Ascending aorta (tissue), 2 donors: ENCODE data around the gene LHX1. TPM values are rescaled to one million over a fixed set of nuclear protein-coding genes. Genes with fewer than 3 reads are reported as not detected.

Experiments used
- DNase-seq, 2 donors: peaks; one replicate each; pipeline ENCODE4 v3.0.0-alpha.2; 2019; ENCODE audit warnings: low spot score in 2 of 2
- H3K27ac ChIP-seq, 2 donors: fragments of 200-600 bp; sonication (generic); one replicate each; pipeline ENCODE4 v1.5.1; 2016 to 2017; ENCODE audit warnings: mild to moderate bottlenecking in 1 of 2
- H3K27me3 ChIP-seq: fragments of 200-600 bp; sonication (generic); one replicate; pipeline ENCODE4 v1.5.1; 2017
- H3K36me3 ChIP-seq, 2 donors: fragments of 200-600 bp; sonication (generic); one replicate each; pipeline ENCODE4 v1.5.1; 2016
- H3K4me1 ChIP-seq, 2 donors: fragments of 200-600 bp; sonication (generic); one replicate each; pipeline ENCODE4 v1.5.1; 2016 to 2017; ENCODE audit warnings: mild to moderate bottlenecking in 1 of 2
- H3K4me3 ChIP-seq, 2 donors: fragments of 200-600 bp; sonication (generic); one replicate each; pipeline ENCODE4 v1.5.1; 2016 to 2017; ENCODE audit warnings: mild to moderate bottlenecking in 1 of 2
- H3K9me3 ChIP-seq, 2 donors: fragments of 200-600 bp; sonication (generic); one replicate each; pipeline ENCODE4 v1.5.1; 2016
- intact Hi-C: fragments of 100-400 bp; cut with DNase I; formaldehyde crosslinking; loops from one replicate; pipeline ENCODE4 v1.15.1; 2023
- total RNA-seq: library from RNA; depleted of rRNA; stranded (reverse); fragments of >200 nt; gene quantifications from one replicate; pipeline ENCODE4 v1.1.0, GENCODE V29; 2016
- TF ChIP-seq, protein P1 (sequence below), 3 experiments: fragments of 200-600 bp in 2 of 3; fragments of 450-650 bp in 1 of 3; sonication (generic) in 2 of 3; IDR thresholded peaks; one replicate each; pipeline ENCODE4 v1.5.1; 2016 to 2019; ENCODE audit warnings: antibody characterized with exemption in 3 of 3, mild to moderate bottlenecking in 1 of 3, moderate library complexity in 1 of 3

The LHX1 gene
- total RNA-seq, 1 donor from 2014 or later = not detected

DNA sequence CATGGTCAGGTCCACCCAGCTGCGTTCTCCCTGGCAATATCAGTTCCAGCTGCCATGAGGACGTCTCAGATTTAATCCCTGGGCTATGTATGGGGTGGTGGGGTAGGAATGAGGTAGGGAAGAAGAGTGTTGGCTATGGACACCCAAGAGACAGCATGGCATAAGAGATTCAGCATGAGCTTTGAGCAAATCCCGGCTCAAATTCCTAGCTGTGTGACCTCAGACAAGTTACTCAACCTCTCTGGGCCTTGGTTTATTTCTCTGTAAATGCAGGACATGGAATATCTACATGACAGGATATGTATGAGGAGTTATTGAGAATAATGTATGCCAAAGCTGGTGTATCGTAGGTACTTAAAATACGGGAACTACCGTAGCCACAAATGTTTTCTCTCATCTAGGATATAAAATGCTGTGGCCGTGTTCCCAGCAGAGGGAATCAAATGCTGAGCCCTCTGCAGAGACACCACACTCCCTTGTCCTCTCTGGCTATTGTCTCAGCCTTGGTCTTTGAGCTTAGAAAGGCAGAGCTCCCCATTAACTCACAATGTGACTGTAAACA, 17.8 kb upstream of the LHX1 start:
- Histone ChIP-seq H3K4me3 (no peak overlapping the region), H3K36me3 (no peaks in the 10 kb centered on the region), H3K27me3 (no peaks in the 10 kb centered on the region), H3K9me3 (no peaks in the 10 kb centered on the region), H3K4me1 (no peaks in the 10 kb centered on the region), H3K27ac (no peak overlapping the region)
- TF ChIP-seq, protein P1, sequence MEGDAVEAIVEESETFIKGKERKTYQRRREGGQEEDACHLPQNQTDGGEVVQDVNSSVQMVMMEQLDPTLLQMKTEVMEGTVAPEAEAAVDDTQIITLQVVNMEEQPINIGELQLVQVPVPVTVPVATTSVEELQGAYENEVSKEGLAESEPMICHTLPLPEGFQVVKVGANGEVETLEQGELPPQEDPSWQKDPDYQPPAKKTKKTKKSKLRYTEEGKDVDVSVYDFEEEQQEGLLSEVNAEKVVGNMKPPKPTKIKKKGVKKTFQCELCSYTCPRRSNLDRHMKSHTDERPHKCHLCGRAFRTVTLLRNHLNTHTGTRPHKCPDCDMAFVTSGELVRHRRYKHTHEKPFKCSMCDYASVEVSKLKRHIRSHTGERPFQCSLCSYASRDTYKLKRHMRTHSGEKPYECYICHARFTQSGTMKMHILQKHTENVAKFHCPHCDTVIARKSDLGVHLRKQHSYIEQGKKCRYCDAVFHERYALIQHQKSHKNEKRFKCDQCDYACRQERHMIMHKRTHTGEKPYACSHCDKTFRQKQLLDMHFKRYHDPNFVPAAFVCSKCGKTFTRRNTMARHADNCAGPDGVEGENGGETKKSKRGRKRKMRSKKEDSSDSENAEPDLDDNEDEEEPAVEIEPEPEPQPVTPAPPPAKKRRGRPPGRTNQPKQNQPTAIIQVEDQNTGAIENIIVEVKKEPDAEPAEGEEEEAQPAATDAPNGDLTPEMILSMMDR (IDR thresholded peaks at IDR 0.05) = no peak
- no peak for DNase-seq
- intact Hi-C loops = no loop called here

DNA sequence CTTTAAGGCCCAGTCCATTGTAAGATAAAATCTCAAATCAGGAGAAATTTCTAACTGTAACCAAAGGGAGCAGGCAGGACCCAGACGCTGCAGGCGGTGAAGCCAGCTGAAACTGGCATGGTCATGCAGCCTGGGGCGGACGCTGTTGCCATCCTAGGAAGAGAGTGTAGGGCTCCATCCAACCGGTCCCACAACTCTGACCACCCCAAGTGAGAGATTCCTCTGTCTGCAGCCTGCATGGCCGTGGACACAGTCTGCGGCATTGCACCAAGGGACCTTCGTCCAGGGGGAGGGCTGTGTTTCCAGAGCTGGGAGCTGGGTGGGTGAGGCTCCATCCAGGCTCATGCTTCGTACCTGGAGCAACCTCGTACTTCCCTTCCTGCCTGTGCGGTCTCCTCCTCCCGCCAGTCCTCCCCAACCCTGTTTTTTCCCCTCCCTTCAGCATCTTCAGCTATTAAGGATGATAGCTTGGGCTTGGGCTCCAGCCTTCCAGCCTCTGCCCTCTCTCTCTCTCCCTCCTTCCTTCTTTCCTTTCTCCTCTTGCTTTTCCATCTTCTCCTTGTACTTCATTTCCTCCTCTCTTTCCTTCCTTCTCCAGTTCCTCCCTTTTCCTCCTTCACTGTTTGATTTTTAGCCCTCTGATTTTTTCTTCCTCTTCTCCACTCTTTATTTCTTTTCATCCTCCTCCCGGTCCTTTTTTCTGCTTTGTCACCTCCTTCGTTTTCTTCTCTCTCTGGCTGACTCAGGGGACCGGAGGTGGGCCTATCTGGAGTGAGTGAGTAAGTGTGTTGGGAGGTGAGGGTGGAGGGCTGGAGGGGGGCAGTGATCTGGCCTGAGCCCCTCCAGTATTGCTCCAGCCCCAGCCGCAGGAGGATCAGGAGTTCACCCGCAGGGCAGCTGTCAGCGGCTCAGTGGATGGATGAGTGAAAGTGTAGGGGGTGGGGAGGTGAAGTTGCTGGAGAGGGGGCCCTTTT, 17.0 kb upstream of the LHX1 start:
- intact Hi-C loops = no loop called here
- Histone ChIP-seq H3K4me1 (no peaks in the 10 kb centered on the region), H3K9me3 (no peaks in the 10 kb centered on the region), H3K27me3 (no peaks in the 10 kb centered on the region), H3K4me3 (no peak overlapping the region), H3K36me3 (no peaks in the 10 kb centered on the region), H3K27ac (no peak overlapping the region)
- TF ChIP-seq, protein P1 (IDR thresholded peaks at IDR 0.05) = no peak
- DNase-seq = no peak

DNA sequence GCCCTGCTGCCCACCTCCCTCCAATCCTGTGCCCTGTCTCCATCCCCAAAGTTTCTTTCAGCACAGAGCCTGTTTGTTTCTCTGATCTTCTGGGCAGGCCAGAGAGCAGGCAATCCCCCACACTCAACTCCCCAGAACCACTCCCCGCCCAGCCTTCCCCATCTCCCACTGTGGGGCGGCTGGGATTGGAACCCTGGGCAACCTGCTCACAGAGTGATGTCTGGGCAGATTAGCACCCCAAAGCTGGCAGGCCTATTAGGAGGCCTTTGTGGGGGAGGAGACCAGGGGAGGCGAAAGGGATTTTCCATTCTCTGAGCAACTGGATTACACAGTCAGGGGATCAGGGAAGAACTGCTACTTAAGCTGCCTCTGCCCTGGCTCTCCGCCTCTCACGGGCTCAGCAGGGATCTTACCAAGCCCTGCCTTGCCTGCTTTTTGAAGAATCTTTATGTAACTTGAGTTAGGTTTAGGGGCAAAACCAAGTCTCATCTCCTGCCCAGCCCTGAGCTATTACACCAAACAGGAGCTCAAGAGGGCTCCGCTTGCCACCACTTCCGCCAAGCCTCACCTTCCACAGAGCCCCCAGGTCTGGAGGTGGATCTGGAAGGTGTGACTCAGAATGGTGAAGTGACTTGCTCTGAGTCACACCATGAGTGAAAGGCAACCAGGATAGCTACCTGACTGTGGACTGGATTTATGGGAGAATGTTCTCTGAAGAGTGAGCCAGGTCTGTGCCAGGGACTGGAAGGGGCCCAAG, 16.0 kb upstream of the LHX1 start:
- Histone ChIP-seq H3K4me1 (no peaks in the 10 kb centered on the region), H3K4me3 (no peak overlapping the region), H3K27ac (no peak overlapping the region), H3K9me3 (no peaks in the 10 kb centered on the region), H3K36me3 (no peaks in the 10 kb centered on the region), H3K27me3 (no peaks in the 10 kb centered on the region)
- no peak for DNase-seq
- TF ChIP-seq, protein P1 (IDR thresholded peaks at IDR 0.05) = no peak
- intact Hi-C loops = no loop called here

DNA sequence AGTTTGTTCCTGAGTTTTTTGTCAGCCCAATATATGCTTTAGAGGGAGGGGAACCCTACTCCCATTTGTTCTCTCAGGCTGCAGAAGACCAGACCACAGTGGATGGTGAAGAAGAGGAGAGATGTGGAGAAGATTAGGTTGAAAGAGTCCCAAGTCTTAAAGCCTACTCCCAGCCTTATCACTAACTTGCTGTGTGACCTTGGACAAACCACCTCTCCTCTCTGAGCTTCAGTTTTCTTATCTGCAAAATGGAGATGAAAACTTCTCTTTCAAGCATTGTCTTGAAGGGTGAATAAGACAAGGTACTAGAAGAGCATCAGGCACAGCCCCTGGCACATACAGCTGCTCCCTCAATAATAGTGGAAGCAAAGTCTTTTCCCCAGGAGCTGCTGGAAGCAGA, 15.1 kb upstream of the LHX1 start:
- TF ChIP-seq, protein P1 (IDR thresholded peaks at IDR 0.05) = no peak
- H3K4me3 ChIP-seq = no peak overlapping the region
- no peaks in the 10 kb centered on the region for H3K36me3 ChIP-seq
- DNase-seq = no peak
- H3K27me3 ChIP-seq = no peaks in the 10 kb centered on the region
- H3K4me1 ChIP-seq = no peaks in the 10 kb centered on the region
- no peak overlapping the region for H3K27ac ChIP-seq
- no peaks in the 10 kb centered on the region for H3K9me3 ChIP-seq
- intact Hi-C loops = no loop called here

DNA sequence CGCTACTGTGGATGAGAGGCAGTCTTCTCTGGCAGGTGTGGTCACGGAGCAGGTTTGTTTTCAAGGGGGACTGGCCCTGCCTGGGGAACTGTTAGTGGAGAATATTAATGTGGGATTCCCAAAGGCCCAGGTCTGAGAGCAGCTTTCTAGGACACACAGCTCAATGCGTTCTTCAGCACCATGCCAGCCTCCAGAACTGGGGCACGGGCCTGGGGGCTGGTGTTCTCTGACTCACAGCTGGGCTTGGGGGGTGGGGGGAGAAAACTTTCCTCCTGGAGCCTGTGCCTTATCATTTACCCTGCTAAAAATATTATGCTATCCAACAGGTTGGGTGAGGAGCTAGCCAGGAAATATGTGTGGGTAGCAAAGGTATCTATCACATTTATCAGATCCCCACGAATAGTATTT, 13.5 kb upstream of the LHX1 start:
- TF ChIP-seq, protein P1 (IDR thresholded peaks at IDR 0.05) = no peak
- Histone ChIP-seq H3K27me3 (peaks cover 6% of the 10 kb centered on the region), H3K4me1 (no peaks in the 10 kb centered on the region), H3K4me3 (no peak overlapping the region), H3K27ac (no peak overlapping the region), H3K36me3 (no peaks in the 10 kb centered on the region), H3K9me3 (no peaks in the 10 kb centered on the region)
- intact Hi-C loops = no loop called here
- DNase-seq = no peak
